IMR-90 (cell line): Measurements from ENCODE around the gene DPP6. TPM values are rescaled to one million over a fixed set of nuclear protein-coding genes. Genes with fewer than 3 reads are reported as not detected.
A peak's percentile ranks its signal among the peaks of the same experiment; 100 is the strongest.

Source experiments
- ATAC-seq: fragments of 200-7000 bp; cut with Tn5 transposase; 2 replicates; pipeline ENCODE4 v1.9.1; 2020; ENCODE audit warnings: low read depth, mild to moderate bottlenecking, moderate library complexity
- BruUV-seq: library from RNA; stranded (reverse); fragments of 400-500 nt; replicated peaks from 2 replicates; lab custom pipeline; 2021; lab: Mats Ljungman, UMichigan
- CTCF ChIA-PET: fragments of 300-600 bp; formaldehyde crosslinking; extraction: SDS; loops from one replicate; lab custom pipeline; 2021; ENCODE audit warnings: antibody characterized with exemption; lab: Yijun Ruan, JAX
- POLR2A ChIA-PET: fragments of 300-600 bp; sonication (Branson Sonifier 250); formaldehyde crosslinking; loops from one replicate; lab custom pipeline; 2022; ENCODE audit warnings: antibody characterized with exemption; ENCODE audit not compliant: unreplicated experiment; lab: Charles Lee
- DNase-seq: peaks from one replicate; pipeline ENCODE4 v3.0.0; 2013
- H2AFZ ChIP-seq: replicated peaks from 2 replicates; pipeline ENCODE3; 2013; ENCODE audit warnings: low read length, mild to moderate bottlenecking; ENCODE audit not compliant: poor library complexity
- H2AK5ac ChIP-seq: 2 replicates; pipeline ENCODE4 v1.6.1; 2013; ENCODE audit warnings: low read depth, low read length, inconsistent platforms
- H2AK9ac ChIP-seq: replicated peaks from 2 replicates; pipeline ENCODE3; 2013; ENCODE audit warnings: mild to moderate bottlenecking, low read depth, low read length, moderate library complexity; ENCODE audit not compliant: poor library complexity
- H2BK120ac ChIP-seq: 2 replicates; pipeline ENCODE4 v1.6.1; 2013; ENCODE audit warnings: low read depth, low read length, inconsistent platforms
- H2BK15ac ChIP-seq: 3 replicates; pipeline ENCODE4 v1.6.1; 2013; ENCODE audit warnings: low read depth, low read length, inconsistent platforms
- H2BK20ac ChIP-seq: 2 replicates; pipeline ENCODE4 v1.6.1; 2013; ENCODE audit warnings: low read depth, mild to moderate bottlenecking, inconsistent platforms, low read length, moderate library complexity
- H2BK5ac ChIP-seq: 2 replicates; pipeline ENCODE4 v1.6.1; 2013; ENCODE audit warnings: mild to moderate bottlenecking, low read depth, low read length, inconsistent platforms; ENCODE audit not compliant: poor library complexity, severe bottlenecking
- H3K14ac ChIP-seq: replicated peaks from 2 replicates; pipeline ENCODE4 v1.6.1; 2013; ENCODE audit warnings: low read depth, low read length, inconsistent platforms
- H3K18ac ChIP-seq: 2 replicates; pipeline ENCODE4 v1.6.1; 2013; ENCODE audit warnings: low read depth, low read length, control low read depth
- H3K23ac ChIP-seq: 2 replicates; pipeline ENCODE4 v1.6.1; 2013; ENCODE audit warnings: low read depth, low read length, inconsistent platforms
- H3K27ac ChIP-seq: 2 replicates; pipeline ENCODE4 v1.5.1; 2013; ENCODE audit warnings: mild to moderate bottlenecking, control low read depth, low read length; ENCODE audit not compliant: insufficient read depth
- H3K27me3 ChIP-seq: 2 replicates; pipeline ENCODE4 v1.6.1; 2013; ENCODE audit warnings: low read length; ENCODE audit not compliant: control insufficient read depth, insufficient read depth
- H3K36me3 ChIP-seq: 2 replicates; pipeline ENCODE4 v1.6.1; 2013; ENCODE audit warnings: low read length, mixed read lengths; ENCODE audit not compliant: control insufficient read depth, insufficient read depth
- H3K4ac ChIP-seq: 2 replicates; pipeline ENCODE4 v1.6.1; 2013; ENCODE audit warnings: low read depth, low read length, inconsistent platforms
- H3K4me1 ChIP-seq: 2 replicates; pipeline ENCODE4 v1.6.1; 2013; ENCODE audit warnings: low read length, mixed read lengths; ENCODE audit not compliant: control insufficient read depth, insufficient read depth
- H3K4me2 ChIP-seq: 2 replicates; pipeline ENCODE4 v1.6.1; 2013; ENCODE audit warnings: low read depth, mild to moderate bottlenecking, control low read depth, low read length, moderate library complexity
- H3K4me3 ChIP-seq: 2 replicates; pipeline ENCODE4 v1.5.1; 2013; ENCODE audit warnings: low read depth, mild to moderate bottlenecking, control low read depth, low read length, moderate library complexity; ENCODE audit not compliant: insufficient read depth
- H3K56ac ChIP-seq: 2 replicates; pipeline ENCODE4 v1.6.1; 2013; ENCODE audit warnings: low read length, inconsistent platforms; ENCODE audit not compliant: insufficient read depth; ENCODE audit errors: extremely low read depth
- H3K79me1 ChIP-seq, 2 experiments: 2 replicates each; pipeline ENCODE4 v1.6.1; 2013; ENCODE audit warnings: low read length in 2 of 2, inconsistent platforms in 1 of 2, low read depth in 1 of 2
- H3K9ac ChIP-seq: 2 replicates; pipeline ENCODE4 v1.6.1; 2013; ENCODE audit warnings: low read depth, low read length, control low read depth
- H3K9me1 ChIP-seq: 2 replicates; pipeline ENCODE4 v1.6.1; 2013; ENCODE audit warnings: low read length, inconsistent platforms; ENCODE audit not compliant: insufficient read depth
- H3K9me3 ChIP-seq: 2 replicates; pipeline ENCODE4 v1.6.1; 2013; ENCODE audit warnings: low read length; ENCODE audit not compliant: control insufficient read depth, insufficient read depth
- H4K20me1 ChIP-seq: 2 replicates; pipeline ENCODE4 v1.6.1; 2013; ENCODE audit warnings: low read length, inconsistent platforms; ENCODE audit not compliant: insufficient read depth
- H4K5ac ChIP-seq: 2 replicates; pipeline ENCODE4 v1.6.1; 2013; ENCODE audit warnings: mild to moderate bottlenecking, low read depth, low read length, control low read depth
- H4K8ac ChIP-seq, 2 experiments: 2 replicates each; pipeline ENCODE4 v1.6.1; 2013; ENCODE audit warnings: low read depth in 2 of 2, low read length in 2 of 2, control low read depth in 1 of 2, inconsistent platforms in 1 of 2
- H4K91ac ChIP-seq: 2 replicates; pipeline ENCODE4 v1.6.1; 2013; ENCODE audit warnings: low read depth, low read length, inconsistent platforms; ENCODE audit not compliant: insufficient read depth
- CHD1 ChIP-seq: IDR thresholded peaks from 2 replicates; pipeline ENCODE4 v1.6.1; 2012; ENCODE audit warnings: low read depth, low read length, improper control_type of control experiment
- FOS ChIP-seq: fragments of 150-350 bp; IDR thresholded peaks from 2 replicates; pipeline ENCODE4 v1.6.1; 2016; ENCODE audit warnings: low read depth, low read length
- MAFK ChIP-seq: IDR thresholded peaks from 2 replicates; pipeline ENCODE4 v1.6.1; 2012; ENCODE audit warnings: low read depth, low read length, improper control_type of control experiment
- NFE2L2 ChIP-seq: fragments of 150-350 bp; IDR thresholded peaks from 2 replicates; pipeline ENCODE4 v1.6.1; 2016; ENCODE audit warnings: low read depth, mild to moderate bottlenecking, low read length
- WGBS, 2 experiments: methylation state at CpG; one replicate each; pipeline versions ENCODE4 v1.1.5 to v1.1.7; 2013; ENCODE audit warnings: missing lambda C conversion rate in 2 of 2; ENCODE audit not compliant: insufficient read length in 1 of 2; ENCODE audit errors: extremely low coverage in 2 of 2; 5-methylcytosine and 5-hydroxymethylcytosine counted together
- dilution Hi-C: fragments of 300-500 bp; cut with HindIII; formaldehyde crosslinking; loops from one replicate; pipeline ENCODE4 v1.14.3; 2018; ENCODE audit warnings: low sequenced_read_pairs; ENCODE audit not compliant: unreplicated experiment
- in situ Hi-C: fragments of 300-500 bp; cut with MboI; formaldehyde crosslinking; loops from 3 replicates; pipeline ENCODE4 v1.14.3; 2019; ENCODE audit warnings: low sequenced_read_pairs, inconsistent platforms, mixed read lengths
- intact Hi-C: fragments of 100-400 bp; cut with micrococcal nuclease; formaldehyde crosslinking; loops from 2 replicates; pipeline ENCODE4 v1.10.0; 2022
- polyA plus RNA-seq, 3 experiments: library from polyadenylated mRNA; depleted of rRNA; stranded (reverse); fragments of >200 nt; gene quantifications; 2 replicates each; pipeline ENCODE4 v1.2.3, GENCODE V29; 2012; ENCODE audit warnings: low replicate concordance in 1 of 3
- total RNA-seq: library from RNA; depleted of rRNA; stranded (reverse); fragments of >200 nt; gene quantifications from 2 replicates; pipeline ENCODE4 v1.2.3, GENCODE V29; 2012
- TF ChIP-seq, protein P1 (sequence below): fragments of 150-350 bp; IDR thresholded peaks from 2 replicates; pipeline ENCODE4 v1.6.1; 2016; ENCODE audit warnings: low read depth, mild to moderate bottlenecking, low read length, moderate library complexity, borderline replicate concordance
- TF ChIP-seq, protein P2 (sequence below): fragments of 150-350 bp; IDR thresholded peaks from 2 replicates; pipeline ENCODE4 v1.6.1; 2017; ENCODE audit warnings: mild to moderate bottlenecking, antibody characterized with exemption, low read length, low read depth

Gene DPP6
- total and polyA plus RNA-seq, 2 of the 4 experiments (the other 2 are of a cell fraction): not detected

DNA sequence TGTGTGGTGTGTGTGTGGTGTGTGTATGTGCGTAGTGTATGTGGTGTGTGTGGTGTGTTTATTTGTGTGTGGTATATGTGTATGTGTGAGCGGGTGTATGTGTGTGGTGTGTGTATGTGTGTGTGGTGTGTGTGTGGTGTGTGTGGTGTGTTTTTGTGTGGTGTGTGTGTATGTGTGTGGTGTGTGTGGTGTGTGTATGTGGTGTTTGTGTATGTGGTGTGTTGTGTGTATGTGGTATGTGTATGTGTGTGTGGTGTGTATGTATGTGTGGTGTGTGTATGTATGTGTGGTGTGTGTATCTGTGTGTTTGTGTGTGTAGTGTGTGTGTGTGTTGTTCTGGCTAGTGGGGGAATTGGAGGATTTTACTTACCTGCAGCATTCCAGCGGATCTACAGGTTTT is 523.3 kb downstream of the DPP6 start:
- BruUV-seq: no TSS peak
- H2BK15ac ChIP-seq: no peak overlapping the region
- no peak overlapping the region for H2AK9ac ChIP-seq
- no peak overlapping the region for H2AFZ ChIP-seq
- H3K56ac ChIP-seq: no peak overlapping the region
- H4K5ac ChIP-seq: no peak overlapping the region
- no peak for TF ChIP-seq NFE2L2
- TF ChIP-seq, protein P1, sequence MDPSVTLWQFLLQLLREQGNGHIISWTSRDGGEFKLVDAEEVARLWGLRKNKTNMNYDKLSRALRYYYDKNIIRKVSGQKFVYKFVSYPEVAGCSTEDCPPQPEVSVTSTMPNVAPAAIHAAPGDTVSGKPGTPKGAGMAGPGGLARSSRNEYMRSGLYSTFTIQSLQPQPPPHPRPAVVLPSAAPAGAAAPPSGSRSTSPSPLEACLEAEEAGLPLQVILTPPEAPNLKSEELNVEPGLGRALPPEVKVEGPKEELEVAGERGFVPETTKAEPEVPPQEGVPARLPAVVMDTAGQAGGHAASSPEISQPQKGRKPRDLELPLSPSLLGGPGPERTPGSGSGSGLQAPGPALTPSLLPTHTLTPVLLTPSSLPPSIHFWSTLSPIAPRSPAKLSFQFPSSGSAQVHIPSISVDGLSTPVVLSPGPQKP: no peak
- TF ChIP-seq FOS: no peak
- TF ChIP-seq CHD1: no peak
- no peak for TF ChIP-seq MAFK
- TF ChIP-seq, protein P2, sequence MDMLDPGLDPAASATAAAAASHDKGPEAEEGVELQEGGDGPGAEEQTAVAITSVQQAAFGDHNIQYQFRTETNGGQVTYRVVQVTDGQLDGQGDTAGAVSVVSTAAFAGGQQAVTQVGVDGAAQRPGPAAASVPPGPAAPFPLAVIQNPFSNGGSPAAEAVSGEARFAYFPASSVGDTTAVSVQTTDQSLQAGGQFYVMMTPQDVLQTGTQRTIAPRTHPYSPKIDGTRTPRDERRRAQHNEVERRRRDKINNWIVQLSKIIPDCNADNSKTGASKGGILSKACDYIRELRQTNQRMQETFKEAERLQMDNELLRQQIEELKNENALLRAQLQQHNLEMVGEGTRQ: no peak
- peak overlapping the region; percentile 97 for H2BK5ac ChIP-seq
- H3K4me1 ChIP-seq: no peaks in the 10 kb centered on the region
- H3K9me3 ChIP-seq: peaks cover 49% of the 10 kb centered on the region
- 87% methylated on average over 3 of the region's 3 CpGs; no CpG with 5 or more reads in 1 of the 2 experiments for WGBS, 2 experiments
- no peaks in the 10 kb centered on the region for H3K36me3 ChIP-seq
- intact Hi-C loops: no loop called here
- no peak overlapping the region for H2BK120ac ChIP-seq
- DNase-seq: no peak
- ChIA-PET CTCF (no interaction called here), POLR2A (no interaction called here)
- no peak overlapping the region for H3K14ac ChIP-seq
- no peak overlapping the region for H3K23ac ChIP-seq
- ATAC-seq: no peak
- H3K27ac ChIP-seq: no peak overlapping the region
- H3K9me1 ChIP-seq: no peaks in the 10 kb centered on the region
- dilution Hi-C loops: no loop called here
- H2BK20ac ChIP-seq: no peak overlapping the region
- H3K4me2 ChIP-seq: no peak overlapping the region
- no peaks in the 10 kb centered on the region for H4K20me1 ChIP-seq
- H3K27me3 ChIP-seq: no peaks in the 10 kb centered on the region
- no peak overlapping the region for H3K18ac ChIP-seq
- no peaks in the 10 kb centered on the region for H3K79me1 ChIP-seq
- no peak overlapping the region for H4K8ac ChIP-seq
- no peak overlapping the region for H4K91ac ChIP-seq
- in situ Hi-C loops: no loop called here
- H3K4me3 ChIP-seq: no peak overlapping the region
- no peak overlapping the region for H3K4ac ChIP-seq
- no peak overlapping the region for H2AK5ac ChIP-seq
- no peak overlapping the region for H3K9ac ChIP-seq
